ENCODE measurements around the gene SP100.
"Not testable (repeated sequence)": the region's sequence is repeated elsewhere in the genome, so short reads cannot be mapped to it uniquely, and the experiment has no call there.

Gene SP100

GRCh38 chr2:230422149-230422548, 6.1 kb downstream of the SP100 start:
- Histone ChIP-seq H3K9me3 (ENCODE audit: control insufficient read depth in 1 of 2, low read length in 2 of 2) (no peaks in the 10 kb centered on the region), H3K27me3 (ENCODE audit: low read depth, low read length) (no peaks in the 10 kb centered on the region), H3K27ac (ENCODE audit: low read length) (no peak overlapping the region), H3K4me1 (ENCODE audit: control insufficient read depth in 1 of 2, insufficient read depth in 2 of 2, low read length in 2 of 2) (peaks cover 8 to 9% of the 10 kb centered on the region in 2 donors), H3K36me3 (ENCODE audit: control insufficient read depth in 1 of 2, insufficient read depth in 2 of 2, low read length in 2 of 2) (no peaks in the 10 kb centered on the region), H3K4me3 (ENCODE audit: low read depth in 1 of 2, low read length in 2 of 2) (no peak overlapping the region)

GRCh38 chr2:230423851-230424458, 8.0 kb downstream of the SP100 start:
- Histone ChIP-seq H3K4me1 (ENCODE audit: control insufficient read depth in 1 of 2, insufficient read depth in 2 of 2, low read length in 2 of 2) (peaks cover 0 to 3% of the 10 kb centered on the region in 2 donors), H3K4me3 (ENCODE audit: low read depth in 1 of 2, low read length in 2 of 2) (no peak overlapping the region), H3K27ac (ENCODE audit: low read length) (peak overlapping the region; percentile 27), H3K27me3 (ENCODE audit: low read depth, low read length) (no peaks in the 10 kb centered on the region), H3K9me3 (ENCODE audit: control insufficient read depth in 1 of 2, low read length in 2 of 2) (no peaks in the 10 kb centered on the region), H3K36me3 (ENCODE audit: control insufficient read depth in 1 of 2, insufficient read depth in 2 of 2, low read length in 2 of 2) (peaks cover 0 to under 1% of the 10 kb centered on the region in 2 donors)

- H3K36me3 ChIP-seq (ENCODE audit: control insufficient read depth in 1 of 2, insufficient read depth in 2 of 2, low read length in 2 of 2): peaks cover 0 to 3% of the 10 kb centered on the region in 2 donors
- no peak overlapping the region for H3K4me3 ChIP-seq (ENCODE audit: low read depth in 1 of 2, low read length in 2 of 2)
- no peaks in the 10 kb centered on the region for H3K4me1 ChIP-seq (ENCODE audit: control insufficient read depth in 1 of 2, insufficient read depth in 2 of 2, low read length in 2 of 2)
- no peaks in the 10 kb centered on the region for H3K27me3 ChIP-seq (ENCODE audit: low read depth, low read length)
- no peak overlapping the region for H3K27ac ChIP-seq (ENCODE audit: low read length)
- no peaks in the 10 kb centered on the region for H3K9me3 ChIP-seq (ENCODE audit: control insufficient read depth in 1 of 2, low read length in 2 of 2)
These were observed 9.4 kb downstream of the SP100 start for GRCh38 chr2:230425377-230425776.

- no peaks in the 10 kb centered on the region for H3K4me1 ChIP-seq (ENCODE audit: control insufficient read depth in 1 of 2, insufficient read depth in 2 of 2, low read length in 2 of 2)
- H3K9me3 ChIP-seq (ENCODE audit: control insufficient read depth in 1 of 2, low read length in 2 of 2): peaks cover 4% of the 10 kb centered on the region in 2 donors
- peaks cover 0 to 8% of the 10 kb centered on the region in 2 donors for H3K36me3 ChIP-seq (ENCODE audit: control insufficient read depth in 1 of 2, insufficient read depth in 2 of 2, low read length in 2 of 2)
- H3K4me3 ChIP-seq (ENCODE audit: low read depth in 1 of 2, low read length in 2 of 2): no peak overlapping the region
- H3K27ac ChIP-seq (ENCODE audit: low read length): no peak overlapping the region
- H3K27me3 ChIP-seq (ENCODE audit: low read depth, low read length): no peaks in the 10 kb centered on the region
These were observed 13.5 kb downstream of the SP100 start for GRCh38 chr2:230429513-230429912.

- Histone ChIP-seq H3K9me3 (ENCODE audit: control insufficient read depth in 1 of 2, low read length in 2 of 2) (peaks cover 4 to 7% of the 10 kb centered on the region in 2 donors), H3K27me3 (ENCODE audit: low read depth, low read length) (no peaks in the 10 kb centered on the region), H3K4me3 (ENCODE audit: low read depth in 1 of 2, low read length in 2 of 2) (no peak overlapping the region), H3K36me3 (ENCODE audit: control insufficient read depth in 1 of 2, insufficient read depth in 2 of 2, low read length in 2 of 2) (peaks cover 0 to 10% of the 10 kb centered on the region in 2 donors), H3K27ac (ENCODE audit: low read length) (no peak overlapping the region), H3K4me1 (ENCODE audit: control insufficient read depth in 1 of 2, insufficient read depth in 2 of 2, low read length in 2 of 2) (no peaks in the 10 kb centered on the region)
These were observed 15.2 kb downstream of the SP100 start for GRCh38 chr2:230430957-230431910.

- Histone ChIP-seq H3K4me1 (ENCODE audit: control insufficient read depth in 1 of 2, insufficient read depth in 2 of 2, low read length in 2 of 2) (no peaks in the 10 kb centered on the region), H3K27me3 (ENCODE audit: low read depth, low read length) (no peaks in the 10 kb centered on the region), H3K4me3 (ENCODE audit: low read depth in 1 of 2, low read length in 2 of 2) (no peak overlapping the region), H3K27ac (ENCODE audit: low read length) (no peak overlapping the region), H3K9me3 (ENCODE audit: control insufficient read depth in 1 of 2, low read length in 2 of 2) (peaks cover 4 to 9% of the 10 kb centered on the region in 2 donors), H3K36me3 (ENCODE audit: control insufficient read depth in 1 of 2, insufficient read depth in 2 of 2, low read length in 2 of 2) (peaks cover 3 to 13% of the 10 kb centered on the region in 2 donors)
These were observed 18.8 kb downstream of the SP100 start for GRCh38 chr2:230434677-230435324.

- H3K4me1 ChIP-seq (ENCODE audit: control insufficient read depth in 1 of 2, insufficient read depth in 2 of 2, low read length in 2 of 2): no peaks in the 10 kb centered on the region
- H3K9me3 ChIP-seq (ENCODE audit: control insufficient read depth in 1 of 2, low read length in 2 of 2): peaks cover 4 to 9% of the 10 kb centered on the region in 2 donors
- no peak overlapping the region for H3K27ac ChIP-seq (ENCODE audit: low read length)
- H3K4me3 ChIP-seq (ENCODE audit: low read depth in 1 of 2, low read length in 2 of 2): no peak overlapping the region
- H3K27me3 ChIP-seq (ENCODE audit: low read depth, low read length): no peaks in the 10 kb centered on the region
- H3K36me3 ChIP-seq (ENCODE audit: control insufficient read depth in 1 of 2, insufficient read depth in 2 of 2, low read length in 2 of 2): peaks cover 3 to 13% of the 10 kb centered on the region in 2 donors
These were observed 19.4 kb downstream of the SP100 start for GRCh38 chr2:230435431-230435830.

GRCh38 chr2:230439121-230439520, 23.1 kb downstream of the SP100 start:
- not testable (repeated sequence) for H3K9me3 ChIP-seq (ENCODE audit: control insufficient read depth in 1 of 2, low read length in 2 of 2); H3K4me1 ChIP-seq (ENCODE audit: control insufficient read depth in 1 of 2, insufficient read depth in 2 of 2, low read length in 2 of 2); H3K27me3 ChIP-seq (ENCODE audit: low read depth, low read length); H3K27ac ChIP-seq (ENCODE audit: low read length); H3K4me3 ChIP-seq (ENCODE audit: low read depth in 1 of 2, low read length in 2 of 2)
- peaks cover 7 to 18% of the 10 kb centered on the region in 2 donors for H3K36me3 ChIP-seq (ENCODE audit: control insufficient read depth in 1 of 2, insufficient read depth in 2 of 2, low read length in 2 of 2)

GRCh38 chr2:230439590-230439989, 23.6 kb downstream of the SP100 start:
- H3K4me3 ChIP-seq (ENCODE audit: low read depth in 1 of 2, low read length in 2 of 2): no peak overlapping the region
- H3K27me3 ChIP-seq (ENCODE audit: low read depth, low read length): no peaks in the 10 kb centered on the region
- H3K9me3 ChIP-seq (ENCODE audit: control insufficient read depth in 1 of 2, low read length in 2 of 2): peaks cover 0 to 5% of the 10 kb centered on the region in 2 donors
- no peak overlapping the region for H3K27ac ChIP-seq (ENCODE audit: low read length)
- peaks cover 9 to 22% of the 10 kb centered on the region in 2 donors for H3K36me3 ChIP-seq (ENCODE audit: control insufficient read depth in 1 of 2, insufficient read depth in 2 of 2, low read length in 2 of 2)
- H3K4me1 ChIP-seq (ENCODE audit: control insufficient read depth in 1 of 2, insufficient read depth in 2 of 2, low read length in 2 of 2): peaks cover 0 to 5% of the 10 kb centered on the region in 2 donors

- H3K27ac ChIP-seq (ENCODE audit: low read length): no peak overlapping the region
- H3K9me3 ChIP-seq (ENCODE audit: control insufficient read depth in 1 of 2, low read length in 2 of 2): peaks cover 0 to under 1% of the 10 kb centered on the region in 2 donors
- H3K27me3 ChIP-seq (ENCODE audit: low read depth, low read length): no peaks in the 10 kb centered on the region
- H3K36me3 ChIP-seq (ENCODE audit: control insufficient read depth in 1 of 2, insufficient read depth in 2 of 2, low read length in 2 of 2): peaks cover 12 to 32% of the 10 kb centered on the region in 2 donors
- no peak overlapping the region for H3K4me3 ChIP-seq (ENCODE audit: low read depth in 1 of 2, low read length in 2 of 2)
- H3K4me1 ChIP-seq (ENCODE audit: control insufficient read depth in 1 of 2, insufficient read depth in 2 of 2, low read length in 2 of 2): peaks cover 0 to 5% of the 10 kb centered on the region in 2 donors
These were observed 25.4 kb downstream of the SP100 start for GRCh38 chr2:230441227-230441897.

GRCh38 chr2:230443541-230443940, 27.5 kb downstream of the SP100 start:
- no peak overlapping the region for H3K4me3 ChIP-seq (ENCODE audit: low read depth in 1 of 2, low read length in 2 of 2)
- peaks cover 24 to 48% of the 10 kb centered on the region in 2 donors for H3K36me3 ChIP-seq (ENCODE audit: control insufficient read depth in 1 of 2, insufficient read depth in 2 of 2, low read length in 2 of 2)
- no peak overlapping the region for H3K27ac ChIP-seq (ENCODE audit: low read length)
- peaks cover 0 to 5% of the 10 kb centered on the region in 2 donors for H3K4me1 ChIP-seq (ENCODE audit: control insufficient read depth in 1 of 2, insufficient read depth in 2 of 2, low read length in 2 of 2)
- H3K27me3 ChIP-seq (ENCODE audit: low read depth, low read length): no peaks in the 10 kb centered on the region
- H3K9me3 ChIP-seq (ENCODE audit: control insufficient read depth in 1 of 2, low read length in 2 of 2): no peaks in the 10 kb centered on the region
